HG03159 (cell line): ENCODE results near the gene NCR1.
"Not testable (repeated sequence)": the region's sequence is repeated elsewhere in the genome, so short reads cannot be mapped to it uniquely, and the experiment has no call there.

Experiments used
- ATAC-seq: cut with Tn5 transposase; IDR thresholded peaks from one replicate; pipeline ENCODE4 v1.9.1; 2021; ENCODE audit warnings: mild to moderate bottlenecking, moderate library complexity; ENCODE audit not compliant: unreplicated experiment

The NCR1 gene, protein sequence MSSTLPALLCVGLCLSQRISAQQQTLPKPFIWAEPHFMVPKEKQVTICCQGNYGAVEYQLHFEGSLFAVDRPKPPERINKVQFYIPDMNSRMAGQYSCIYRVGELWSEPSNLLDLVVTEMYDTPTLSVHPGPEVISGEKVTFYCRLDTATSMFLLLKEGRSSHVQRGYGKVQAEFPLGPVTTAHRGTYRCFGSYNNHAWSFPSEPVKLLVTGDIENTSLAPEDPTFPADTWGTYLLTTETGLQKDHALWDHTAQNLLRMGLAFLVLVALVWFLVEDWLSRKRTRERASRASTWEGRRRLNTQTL

DNA sequence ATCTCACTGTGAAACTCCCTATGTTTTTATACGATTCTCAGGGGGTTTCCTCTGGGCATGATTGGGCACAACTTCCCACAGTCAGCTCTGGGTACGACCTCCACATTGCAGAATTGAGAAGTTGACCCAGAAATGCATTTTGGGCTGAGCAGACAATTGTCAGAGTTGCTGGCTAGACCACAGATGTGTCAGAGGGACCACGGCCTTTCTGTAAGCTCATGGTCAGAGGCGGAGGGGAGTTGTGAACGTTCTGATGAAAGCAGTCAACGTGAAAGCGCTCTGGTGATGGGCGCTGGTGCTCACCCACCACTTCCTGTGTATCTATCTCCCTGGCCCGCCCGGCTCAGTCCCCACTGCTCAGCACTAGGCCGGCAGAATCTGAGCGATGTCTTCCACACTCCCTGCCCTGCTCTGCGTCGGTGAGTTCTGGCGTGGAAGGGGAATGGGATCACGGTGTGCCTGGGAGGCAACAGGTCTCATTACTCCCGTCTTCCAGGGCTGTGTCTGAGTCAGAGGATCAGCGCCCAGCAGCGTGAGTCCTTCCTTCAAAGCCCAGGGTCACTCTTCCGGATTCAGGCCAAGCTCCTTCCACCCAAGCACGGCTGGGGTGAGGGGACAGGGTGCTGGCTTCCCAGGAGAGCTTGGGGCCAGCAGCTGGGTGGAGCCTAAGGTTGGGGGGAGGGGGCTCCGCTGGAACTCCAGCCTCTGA lies at the start of gene NCR1:
NCR1 (plus strand) TSS at position 346 of the 709 bp plus-strand sequence; CDS start at position 386, 40 bp downstream.
- no peak for ATAC-seq

DNA sequence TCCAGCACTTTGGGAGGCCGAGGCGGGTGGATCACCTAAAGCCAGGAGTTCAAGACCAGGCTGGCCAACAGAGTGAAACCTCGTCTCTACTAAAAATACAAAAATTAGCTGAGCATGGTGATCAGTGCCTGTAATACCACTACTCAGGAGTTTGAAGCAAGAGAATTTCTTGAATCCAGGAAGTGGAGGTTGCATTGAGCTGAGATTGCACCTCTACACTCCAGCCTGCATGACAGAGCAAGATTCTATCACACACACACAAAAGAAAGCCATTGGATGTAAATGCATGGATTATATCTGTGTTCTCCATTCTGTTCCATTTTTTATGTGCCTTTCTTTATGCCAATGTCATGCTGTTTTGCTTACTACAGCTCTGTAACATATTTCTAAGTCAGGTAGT lies 47.5 kb upstream of the NCR1 start:
- not testable (repeated sequence) for ATAC-seq

- ATAC-seq = not testable (repeated sequence)
Observed at GRCh38 chr19:54859421-54859820, 46.5 kb upstream of the NCR1 start.

DNA sequence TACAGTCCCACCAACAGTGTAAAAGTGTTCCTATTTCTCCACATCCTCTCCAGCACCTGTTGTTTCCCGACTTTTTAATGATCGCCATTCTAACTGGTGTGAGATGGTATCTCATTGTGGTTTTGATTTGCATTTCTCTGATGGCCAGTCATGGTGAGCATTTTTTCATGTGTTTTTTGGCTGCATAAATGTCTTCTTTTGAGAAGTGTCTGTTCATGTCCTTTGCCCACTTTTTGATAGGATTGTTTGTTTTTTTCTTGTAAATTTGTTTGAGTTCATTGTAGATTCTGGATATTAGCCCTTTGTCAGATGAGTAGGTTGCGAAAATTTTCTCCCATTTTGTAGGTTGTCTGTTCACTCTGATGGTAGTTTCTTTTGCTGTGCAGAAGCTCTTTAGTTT lies 42.5 kb upstream of the NCR1 start:
- not testable (repeated sequence) for ATAC-seq

- no peak for ATAC-seq
Observed at GRCh38 chr19:54871696-54872095, 34.3 kb upstream of the NCR1 start.

DNA sequence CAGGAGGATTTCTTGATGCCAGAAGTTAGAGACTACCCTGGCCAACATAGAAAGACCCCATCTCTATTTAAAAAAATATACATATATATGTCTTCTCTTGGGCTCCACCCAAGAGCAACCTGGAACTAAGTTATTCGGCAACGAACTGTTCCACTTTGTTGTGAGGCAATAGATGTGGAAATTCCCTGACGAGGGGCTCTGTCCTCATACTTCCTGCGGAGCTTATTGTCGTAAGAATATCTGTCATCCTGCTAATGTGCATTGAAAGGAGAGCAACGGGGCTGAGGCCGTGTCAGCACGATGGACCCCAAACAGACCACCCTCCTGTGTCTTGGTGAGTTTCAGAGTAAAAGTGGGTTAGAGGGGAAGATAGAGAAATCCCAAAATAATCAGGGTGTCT lies 32.0 kb upstream of the NCR1 start, which contains the start of gene FCAR:
FCAR (plus strand) TSS at position 246 of the 400 bp plus-strand sequence; CDS start at position 301, 55 bp downstream.
- no peak for ATAC-seq

- no peak for ATAC-seq
Observed at GRCh38 chr19:54875506-54875905, 30.4 kb upstream of the NCR1 start.

GRCh38 chr19:54877471-54877870 lies 28.5 kb upstream of the NCR1 start:
- no peak for ATAC-seq

GRCh38 chr19:54881884-54882283 lies 24.1 kb upstream of the NCR1 start:
- ATAC-seq = no peak

- ATAC-seq = no peak
Observed at GRCh38 chr19:54882758-54883157, 23.2 kb upstream of the NCR1 start.

GRCh38 chr19:54883228-54883627 lies 22.7 kb upstream of the NCR1 start:
- ATAC-seq = no peak

- ATAC-seq = no peak
Observed at GRCh38 chr19:54888239-54888638, 17.7 kb upstream of the NCR1 start.

DNA sequence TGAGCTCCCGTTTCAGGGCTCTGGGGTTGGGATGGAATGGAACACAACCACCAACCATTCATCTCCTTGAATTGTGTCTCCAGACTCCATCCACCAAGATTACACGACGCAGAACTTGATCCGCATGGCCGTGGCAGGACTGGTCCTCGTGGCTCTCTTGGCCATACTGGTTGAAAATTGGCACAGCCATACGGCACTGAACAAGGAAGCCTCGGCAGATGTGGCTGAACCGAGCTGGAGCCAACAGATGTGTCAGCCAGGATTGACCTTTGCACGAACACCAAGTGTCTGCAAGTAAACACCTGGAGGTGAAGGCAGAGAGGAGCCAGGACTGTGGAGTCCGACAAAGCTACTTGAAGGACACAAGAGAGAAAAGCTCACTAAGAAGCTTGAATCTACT lies 16.4 kb upstream of the NCR1 start:
- ATAC-seq = no peak

GRCh38 chr19:54893406-54893805 lies 12.5 kb upstream of the NCR1 start:
- no peak for ATAC-seq

GRCh38 chr19:54894106-54894505 lies 11.8 kb upstream of the NCR1 start:
- ATAC-seq = not testable (repeated sequence)

DNA sequence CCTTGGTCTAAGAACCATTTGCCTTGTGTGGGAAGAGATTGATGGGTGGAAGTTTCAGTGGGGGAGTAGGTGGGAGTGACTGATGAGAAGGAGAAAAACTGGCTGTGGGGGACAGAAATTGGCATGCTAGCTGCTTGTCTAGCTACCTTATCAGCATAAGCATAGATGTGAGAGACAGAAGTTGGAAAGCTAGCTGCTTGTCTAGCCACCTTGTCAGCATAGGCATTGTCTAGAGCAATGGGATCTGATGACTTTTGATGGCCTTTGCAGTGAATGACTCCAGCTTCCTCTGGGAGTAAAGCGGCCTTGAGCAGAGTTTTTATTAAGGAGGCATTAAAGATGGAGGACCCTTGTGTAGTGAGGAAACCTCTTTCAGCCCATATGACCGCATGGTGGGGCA lies 9.9 kb upstream of the NCR1 start:
- no peak for ATAC-seq

- not testable (repeated sequence) for ATAC-seq
Observed at GRCh38 chr19:54898685-54899084, 7.3 kb upstream of the NCR1 start.

DNA sequence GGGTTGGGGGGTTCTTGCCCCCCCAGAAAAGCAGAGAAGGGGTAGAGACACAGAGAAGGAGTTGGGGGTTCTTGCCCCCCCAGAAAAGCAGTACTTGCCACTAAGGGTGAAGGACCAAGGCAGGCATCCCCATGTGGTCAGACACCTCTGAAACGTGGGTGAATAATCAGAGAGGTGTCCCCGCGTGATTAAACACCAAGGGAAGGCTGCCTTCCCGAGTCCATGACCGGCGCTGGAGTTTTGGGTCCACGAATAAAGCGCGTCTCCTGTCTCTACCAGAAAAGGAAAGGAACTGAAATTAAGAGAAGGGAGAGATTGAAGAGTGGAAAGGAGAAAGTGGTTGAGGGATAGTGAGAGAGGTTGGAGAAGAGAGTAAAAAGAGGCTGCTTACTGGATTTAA lies 6.3 kb upstream of the NCR1 start:
- not testable (repeated sequence) for ATAC-seq

DNA sequence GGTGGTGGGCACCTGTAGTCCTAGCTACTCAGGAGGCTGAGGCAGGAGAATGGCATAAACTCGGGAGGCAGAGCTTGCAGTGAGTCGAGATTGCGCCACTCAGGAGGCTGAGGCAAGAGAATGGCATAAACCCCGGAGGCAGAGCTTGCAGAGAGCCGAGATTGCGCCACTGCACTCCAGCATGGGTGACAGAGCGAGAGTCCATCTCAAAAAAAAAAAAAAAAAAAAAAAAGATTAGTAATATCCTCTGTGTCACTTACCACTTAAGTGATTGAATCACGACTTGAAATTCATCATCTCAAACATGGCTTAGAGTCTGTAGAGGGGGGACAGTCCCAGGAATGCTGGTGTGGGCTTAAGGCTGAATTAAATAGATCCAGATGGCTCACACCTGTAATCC lies 4.8 kb upstream of the NCR1 start:
- not testable (repeated sequence) for ATAC-seq

DNA sequence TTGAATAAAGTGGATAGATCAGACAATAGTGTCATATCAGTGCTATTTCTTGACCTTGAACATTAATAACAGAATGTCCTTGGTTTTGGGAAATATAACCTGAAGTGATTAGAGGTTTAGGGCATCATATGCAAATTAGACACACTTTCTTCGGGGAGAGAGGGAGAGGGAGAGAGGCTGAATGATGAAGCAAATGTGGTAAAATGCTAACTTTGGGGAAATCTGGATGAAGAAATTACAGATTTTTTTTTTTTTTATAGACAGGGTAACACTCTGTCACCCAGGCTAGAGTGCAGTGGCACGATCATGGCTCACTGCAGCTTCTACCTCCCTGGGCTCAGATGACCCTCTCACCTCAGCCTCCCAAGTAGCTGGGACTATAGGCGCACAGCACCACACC lies 3.9 kb upstream of the NCR1 start:
- no peak for ATAC-seq

- ATAC-seq = no peak
Observed at GRCh38 chr19:54903303-54903702, 2.6 kb upstream of the NCR1 start.

- ATAC-seq = not testable (repeated sequence)
Observed at GRCh38 chr19:54904261-54904660, 1.7 kb upstream of the NCR1 start.
